ENCODE data around the gene NUP62. TPM values are rescaled to one million over a fixed set of nuclear protein-coding genes. Genes with fewer than 3 reads are reported as not detected.

NUP62 gene
- total and polyA plus RNA-seq, 2 experiments from 2014 or later = 35.1 to 38.5 TPM

- Histone ChIP-seq H3K4me3 (no peak overlapping the region), H3K27me3 (replicated peaks; ENCODE audit: insufficient read depth) (no peaks in the 10 kb centered on the region), H2AFZ (no peak overlapping the region), H4K20me1 (ENCODE audit: insufficient read depth) (no peaks in the 10 kb centered on the region), H3K4me2 (ENCODE audit: unreplicated experiment) (no peak overlapping the region), H3K36me3 (ENCODE audit: low read depth) (peaks cover 17% of the 10 kb centered on the region; the same call in 1 of the 2 replicates), H3K9me3 (ENCODE audit: low read depth) (no peaks in the 10 kb centered on the region), H3K9ac (no peak overlapping the region), H3F3A (ENCODE audit: insufficient read depth) (no peaks in the 10 kb centered on the region), H3K27ac (no peak overlapping the region), H3K9me2 (ENCODE audit: insufficient read depth) (no peaks in the 10 kb centered on the region), H3K79me2 (ENCODE audit: insufficient read depth) (no peaks in the 10 kb centered on the region), H3K4me1 (ENCODE audit: insufficient read depth) (no peaks in the 10 kb centered on the region)
- TF ChIP-seq EZH2phosphoT487 (IDR thresholded peaks at IDR 0.05; ENCODE audit: insufficient read depth, low read depth) (no peak), EZH2 (IDR thresholded peaks at IDR 0.05; ENCODE audit: insufficient read depth, poor library complexity, severe bottlenecking) (no peak)
- no peak for DNase-seq
- in situ Hi-C loops (cut with MboI) = no loop called here
- WGBS, 2 experiments (ENCODE audit: low coverage in 1 of 2, low lambda C conversion rate in 2 of 2, missing lambda C conversion rate in 2 of 2) = 88 to 97% methylated on average over 3 of the region's 3 CpGs
Measured at GRCh38 chr19:49884760-49885159, 44.5 kb downstream of the NUP62 start.

DNA sequence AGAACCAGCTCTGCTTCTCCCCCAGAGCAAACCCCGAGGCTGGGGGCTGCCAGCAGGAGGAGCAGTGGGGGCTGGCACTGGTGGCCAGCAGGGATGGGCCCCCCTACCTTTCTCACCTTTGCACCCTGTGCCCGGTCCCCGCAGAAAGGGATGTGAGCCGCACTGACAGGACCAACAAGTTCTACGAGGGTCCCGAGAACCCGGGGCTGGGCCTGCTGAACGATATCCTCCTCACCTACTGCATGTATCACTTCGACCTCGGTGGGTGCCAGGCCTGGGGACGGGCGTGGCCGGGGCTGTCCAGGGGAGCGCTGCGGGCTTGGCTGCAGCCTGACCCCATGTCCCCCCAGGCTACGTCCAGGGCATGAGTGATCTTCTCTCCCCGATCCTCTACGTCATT, 45.2 kb downstream of the NUP62 start:
- no peaks in the 10 kb centered on the region for H3F3A ChIP-seq (ENCODE audit: insufficient read depth)
- no peak overlapping the region for H3K4me3 ChIP-seq
- no peak for DNase-seq
- in situ Hi-C loops (cut with MboI) = no loop called here
- no peaks in the 10 kb centered on the region for H3K9me2 ChIP-seq (ENCODE audit: insufficient read depth)
- no peaks in the 10 kb centered on the region for H3K4me1 ChIP-seq (ENCODE audit: insufficient read depth)
- H3K27ac ChIP-seq = no peak overlapping the region
- H3K4me2 ChIP-seq (ENCODE audit: unreplicated experiment) = no peak overlapping the region
- no peaks in the 10 kb centered on the region for H3K27me3 ChIP-seq (replicated peaks; ENCODE audit: insufficient read depth)
- H3K9me3 ChIP-seq (ENCODE audit: low read depth) = no peaks in the 10 kb centered on the region
- TF ChIP-seq EZH2phosphoT487 (IDR thresholded peaks at IDR 0.05; ENCODE audit: insufficient read depth, low read depth) (no peak), EZH2 (IDR thresholded peaks at IDR 0.05; ENCODE audit: insufficient read depth, poor library complexity, severe bottlenecking) (no peak)
- H3K36me3 ChIP-seq (ENCODE audit: low read depth) = peaks cover 17% of the 10 kb centered on the region; the same call in 1 of the 2 replicates
- H3K79me2 ChIP-seq (ENCODE audit: insufficient read depth) = peaks cover 4% of the 10 kb centered on the region; the same call in 1 of the 2 replicates
- H3K9ac ChIP-seq = no peak overlapping the region
- no peaks in the 10 kb centered on the region for H4K20me1 ChIP-seq (ENCODE audit: insufficient read depth)
- H2AFZ ChIP-seq = no peak overlapping the region
- 87 to 90% methylated on average over 11 to 18 of the region's 18 CpGs for WGBS, 2 experiments (ENCODE audit: low coverage in 1 of 2, low lambda C conversion rate in 2 of 2, missing lambda C conversion rate in 2 of 2)

- Histone ChIP-seq H3K9me3 (ENCODE audit: low read depth) (no peaks in the 10 kb centered on the region), H3K4me3 (no peak overlapping the region), H3K4me2 (ENCODE audit: unreplicated experiment) (no peak overlapping the region), H3K36me3 (ENCODE audit: low read depth) (peaks cover 17% of the 10 kb centered on the region; the same call in 1 of the 2 replicates), H3K9me2 (ENCODE audit: insufficient read depth) (no peaks in the 10 kb centered on the region), H3K79me2 (ENCODE audit: insufficient read depth) (peaks cover 12% of the 10 kb centered on the region), H3K9ac (no peak overlapping the region), H4K20me1 (ENCODE audit: insufficient read depth) (no peaks in the 10 kb centered on the region), H2AFZ (no peak overlapping the region), H3F3A (ENCODE audit: insufficient read depth) (no peaks in the 10 kb centered on the region), H3K4me1 (ENCODE audit: insufficient read depth) (peaks cover 4% of the 10 kb centered on the region; the same call in 1 of the 2 replicates), H3K27me3 (replicated peaks; ENCODE audit: insufficient read depth) (no peaks in the 10 kb centered on the region), H3K27ac (no peak overlapping the region)
- no peak for DNase-seq
- WGBS, 2 experiments (ENCODE audit: low coverage in 1 of 2, low lambda C conversion rate in 2 of 2, missing lambda C conversion rate in 2 of 2) = 93 to 96% methylated on average over 5 of the region's 5 CpGs
- in situ Hi-C loops (cut with MboI) = no loop called here
- TF ChIP-seq EZH2 (IDR thresholded peaks at IDR 0.05; ENCODE audit: insufficient read depth, poor library complexity, severe bottlenecking) = no peak
- no peak for TF ChIP-seq EZH2phosphoT487 (IDR thresholded peaks at IDR 0.05; ENCODE audit: insufficient read depth, low read depth)
Measured at GRCh38 chr19:49883094-49883493, 46.2 kb downstream of the NUP62 start.

- Histone ChIP-seq H4K20me1 (ENCODE audit: insufficient read depth) (no peaks in the 10 kb centered on the region), H3F3A (ENCODE audit: insufficient read depth) (no peaks in the 10 kb centered on the region), H3K9me2 (ENCODE audit: insufficient read depth) (no peaks in the 10 kb centered on the region), H3K4me2 (ENCODE audit: unreplicated experiment) (no peak overlapping the region), H3K27ac (no peak overlapping the region), H3K9ac (no peak overlapping the region), H3K9me3 (ENCODE audit: low read depth) (no peaks in the 10 kb centered on the region), H3K36me3 (ENCODE audit: low read depth) (peaks cover 17% of the 10 kb centered on the region; the same call in 1 of the 2 replicates), H2AFZ (no peak overlapping the region), H3K79me2 (ENCODE audit: insufficient read depth) (peaks cover 12% of the 10 kb centered on the region), H3K4me1 (ENCODE audit: insufficient read depth) (peaks cover 4% of the 10 kb centered on the region; the same call in 1 of the 2 replicates), H3K27me3 (replicated peaks; ENCODE audit: insufficient read depth) (no peaks in the 10 kb centered on the region), H3K4me3 (no peak overlapping the region)
- in situ Hi-C loops (cut with MboI) = no loop called here
- TF ChIP-seq EZH2 (IDR thresholded peaks at IDR 0.05; ENCODE audit: insufficient read depth, poor library complexity, severe bottlenecking) = no peak
- DNase-seq = no peak
- WGBS, 2 experiments (ENCODE audit: low coverage in 1 of 2, low lambda C conversion rate in 2 of 2, missing lambda C conversion rate in 2 of 2) = 94 to 99% methylated on average over 13 to 14 of the region's 14 CpGs
Measured at GRCh38 chr19:49882643-49883042, 46.7 kb downstream of the NUP62 start.

Data from GM23248 (cell line).